Right ventricle myocardium inferior (tissue), 1 donor: ENCODE data around the gene MPV17. TPM values are rescaled to one million over a fixed set of nuclear protein-coding genes. Genes with fewer than 3 reads are reported as not detected.

Experiments
- total RNA-seq: library from RNA; stranded (reverse); fragmentation: NEBNext Ultra II Directional; extraction: Animal tissue kit (Norgen Biotek cat#: 25700); gene quantifications from one replicate; pipeline ENCODE4 v1.2.1, GENCODE V29; 2021
- donor health status: DM: no; HTN: yes; CAD: no; lungs with severe emphysema.

Gene MPV17
- total RNA-seq, 1 donor from 2014 or later, result 48.0 TPM

Other genes starting within 250 kb of the MPV17 start
- 25.8 TPM for gene EMILIN1, start 244.5 kb downstream of the MPV17 start, total RNA-seq
- gene KHK, start 236.3 kb downstream of the MPV17 start, total RNA-seq, result 4.5 TPM
- 0.84 TPM for gene CGREF1, start 204.0 kb downstream of the MPV17 start, total RNA-seq
- gene ABHD1, start 199.3 kb downstream of the MPV17 start, total RNA-seq, result 2.4 TPM
- 54.5 TPM for gene PREB, start 188.5 kb downstream of the MPV17 start, total RNA-seq
- not detected for gene PRR30, start 183.7 kb downstream of the MPV17 start, total RNA-seq
- gene TCF23, start 174.1 kb downstream of the MPV17 start, total RNA-seq, result 0.16 TPM
- 115 TPM for gene ATRAID, start 111.1 kb downstream of the MPV17 start, total RNA-seq
- gene SLC5A6, start 110.8 kb downstream of the MPV17 start, total RNA-seq, result 12.3 TPM
- gene CAD, start 105.7 kb downstream of the MPV17 start, total RNA-seq, result 9.4 TPM
- gene SLC30A3, start 60.0 kb downstream of the MPV17 start, total RNA-seq, result 10.1 TPM
- gene DNAJC5G, start 47.7 kb downstream of the MPV17 start, total RNA-seq, result 1.9 TPM
- 282 TPM for gene TRIM54, start 40.7 kb downstream of the MPV17 start, total RNA-seq
- 0.84 TPM for gene UCN, start 14.7 kb downstream of the MPV17 start, total RNA-seq
- gene GTF3C2, start 33.7 kb upstream of the MPV17 start, total RNA-seq, result 17.3 TPM
- gene EIF2B4, start 47.2 kb upstream of the MPV17 start, total RNA-seq, result 40.3 TPM
- 57.6 TPM for gene SNX17, start 47.5 kb upstream of the MPV17 start, total RNA-seq
- 6.8 TPM for gene ZNF513, start 57.6 kb upstream of the MPV17 start, total RNA-seq
- 35.6 TPM for gene PPM1G, start 86.5 kb upstream of the MPV17 start, total RNA-seq
- gene NRBP1, start 105.5 kb upstream of the MPV17 start, total RNA-seq, result 58.4 TPM
- 0.60 TPM for gene KRTCAP3, start 119.3 kb upstream of the MPV17 start, total RNA-seq
- gene IFT172, start 166.6 kb upstream of the MPV17 start, total RNA-seq, result 19.3 TPM
- 2.9 TPM for gene FNDC4, start 172.1 kb upstream of the MPV17 start, total RNA-seq
- gene GCKR, start 173.7 kb upstream of the MPV17 start, total RNA-seq, result not detected